ENCODE measurements around the gene DIS3L2.

DIS3L2 gene

DNA sequence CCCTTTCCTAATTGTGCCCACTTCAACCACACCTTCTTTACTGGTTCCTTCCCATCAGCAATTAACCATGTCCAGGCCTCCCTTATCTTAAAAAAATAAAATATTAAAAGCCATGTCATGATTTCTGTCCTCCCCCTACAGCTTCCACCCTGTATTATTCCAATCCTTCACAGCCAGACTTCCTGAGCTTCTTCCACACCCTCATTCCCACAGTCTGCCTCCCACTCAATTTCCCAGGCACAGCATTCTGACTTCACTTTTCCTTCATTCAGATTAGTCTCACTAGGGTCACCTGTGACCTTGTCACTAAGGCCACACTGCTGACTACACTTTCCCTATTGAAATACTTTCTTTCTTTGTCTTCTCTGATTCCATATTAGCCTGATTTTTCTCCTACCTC is 159.4 kb downstream of the DIS3L2 start:
- H3K9me3 ChIP-seq (ENCODE audit: severe bottlenecking) = no peaks in the 10 kb centered on the region
- no peaks in the 10 kb centered on the region for H3K27me3 ChIP-seq (ENCODE audit: insufficient read depth, poor library complexity, severe bottlenecking)
- H3K36me3 ChIP-seq (ENCODE audit: low read depth) = no peaks in the 10 kb centered on the region
- H3K4me1 ChIP-seq (ENCODE audit: insufficient read depth, poor library complexity, severe bottlenecking) = no peaks in the 10 kb centered on the region
- no peak overlapping the region for H3K27ac ChIP-seq (ENCODE audit: poor library complexity, severe bottlenecking)
- H3K4me3 ChIP-seq (ENCODE audit: severe bottlenecking) = no peak overlapping the region
- no peak for DNase-seq (ENCODE audit: low spot score)
- TF ChIP-seq, protein P1, sequence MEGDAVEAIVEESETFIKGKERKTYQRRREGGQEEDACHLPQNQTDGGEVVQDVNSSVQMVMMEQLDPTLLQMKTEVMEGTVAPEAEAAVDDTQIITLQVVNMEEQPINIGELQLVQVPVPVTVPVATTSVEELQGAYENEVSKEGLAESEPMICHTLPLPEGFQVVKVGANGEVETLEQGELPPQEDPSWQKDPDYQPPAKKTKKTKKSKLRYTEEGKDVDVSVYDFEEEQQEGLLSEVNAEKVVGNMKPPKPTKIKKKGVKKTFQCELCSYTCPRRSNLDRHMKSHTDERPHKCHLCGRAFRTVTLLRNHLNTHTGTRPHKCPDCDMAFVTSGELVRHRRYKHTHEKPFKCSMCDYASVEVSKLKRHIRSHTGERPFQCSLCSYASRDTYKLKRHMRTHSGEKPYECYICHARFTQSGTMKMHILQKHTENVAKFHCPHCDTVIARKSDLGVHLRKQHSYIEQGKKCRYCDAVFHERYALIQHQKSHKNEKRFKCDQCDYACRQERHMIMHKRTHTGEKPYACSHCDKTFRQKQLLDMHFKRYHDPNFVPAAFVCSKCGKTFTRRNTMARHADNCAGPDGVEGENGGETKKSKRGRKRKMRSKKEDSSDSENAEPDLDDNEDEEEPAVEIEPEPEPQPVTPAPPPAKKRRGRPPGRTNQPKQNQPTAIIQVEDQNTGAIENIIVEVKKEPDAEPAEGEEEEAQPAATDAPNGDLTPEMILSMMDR (IDR thresholded peaks at IDR 0.05; ENCODE audit: poor library complexity, severe bottlenecking) = no peak
- no peak for ATAC-seq (ENCODE audit: low read depth)

DNA sequence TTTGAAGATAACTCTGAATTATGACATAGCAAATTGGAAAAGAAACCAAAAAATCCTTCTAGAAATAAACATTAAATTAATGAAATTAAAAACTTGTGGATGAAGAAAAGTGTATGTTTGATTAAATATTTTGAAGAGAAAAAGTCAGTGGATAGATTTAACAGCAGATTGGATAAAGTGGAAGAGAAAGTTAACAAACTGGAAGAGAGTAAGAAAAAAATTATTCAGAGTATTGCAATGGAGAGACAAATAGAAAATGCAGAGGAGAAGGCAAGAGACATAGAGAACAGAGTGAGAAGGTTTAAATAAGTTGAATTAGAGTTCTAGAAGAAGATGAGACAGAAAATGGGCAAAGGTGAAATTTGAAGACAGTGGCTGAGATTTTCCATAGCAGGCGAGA is 162.8 kb downstream of the DIS3L2 start:
- H3K4me1 ChIP-seq (ENCODE audit: insufficient read depth, poor library complexity, severe bottlenecking) = no peaks in the 10 kb centered on the region
- ATAC-seq (ENCODE audit: low read depth) (no peak), DNase-seq (ENCODE audit: low spot score) (no peak)
- H3K36me3 ChIP-seq (ENCODE audit: low read depth) = no peaks in the 10 kb centered on the region
- no peak overlapping the region for H3K4me3 ChIP-seq (ENCODE audit: severe bottlenecking)
- TF ChIP-seq, protein P1 (IDR thresholded peaks at IDR 0.05; ENCODE audit: poor library complexity, severe bottlenecking) = no peak
- no peak overlapping the region for H3K27ac ChIP-seq (ENCODE audit: poor library complexity, severe bottlenecking)
- no peaks in the 10 kb centered on the region for H3K27me3 ChIP-seq (ENCODE audit: insufficient read depth, poor library complexity, severe bottlenecking)
- H3K9me3 ChIP-seq (ENCODE audit: severe bottlenecking) = no peaks in the 10 kb centered on the region

DNA sequence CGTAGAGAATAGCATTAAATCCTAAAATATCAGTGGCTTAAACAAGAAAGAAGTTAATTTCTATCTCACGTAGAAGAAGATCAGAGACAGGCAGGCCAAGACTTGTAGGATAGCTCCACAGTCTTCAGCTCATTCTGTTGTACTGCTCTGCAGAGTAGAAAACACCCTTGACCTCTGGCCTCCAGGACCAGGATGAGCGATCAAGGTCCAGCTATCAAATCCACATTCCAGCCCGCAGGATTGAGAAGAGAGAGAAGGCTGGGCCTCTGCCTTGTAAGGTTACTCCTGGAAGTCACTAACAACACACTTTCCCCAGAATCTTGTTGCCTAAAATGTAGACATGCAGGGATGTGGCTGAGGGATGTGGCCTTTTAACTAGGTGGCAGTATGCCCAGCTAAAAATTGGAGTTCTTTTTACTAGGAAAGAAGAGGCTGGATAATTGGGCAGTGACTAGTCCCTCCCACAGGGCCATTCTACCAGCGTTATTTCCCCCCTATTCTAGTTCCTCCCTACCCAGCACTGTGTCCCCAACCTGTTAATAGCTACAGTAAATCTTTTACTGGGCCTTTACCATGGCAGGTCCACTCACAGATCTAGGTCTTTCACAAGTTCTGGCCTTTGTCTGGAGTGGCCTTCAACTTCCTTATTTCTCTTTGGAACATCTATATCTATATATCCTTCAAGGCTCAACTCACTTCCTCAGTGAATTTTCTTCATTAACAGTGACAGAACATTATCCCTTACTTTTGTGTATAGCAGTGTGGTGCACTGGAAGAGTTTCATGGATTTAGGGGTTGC is 165.0 kb downstream of the DIS3L2 start:
- H3K9me3 ChIP-seq (ENCODE audit: severe bottlenecking) = no peaks in the 10 kb centered on the region
- DNase-seq (ENCODE audit: low spot score) (no peak), ATAC-seq (ENCODE audit: low read depth) (no peak)
- no peak overlapping the region for H3K4me3 ChIP-seq (ENCODE audit: severe bottlenecking)
- H3K4me1 ChIP-seq (ENCODE audit: insufficient read depth, poor library complexity, severe bottlenecking) = no peaks in the 10 kb centered on the region
- H3K27ac ChIP-seq (ENCODE audit: poor library complexity, severe bottlenecking) = no peak overlapping the region
- no peaks in the 10 kb centered on the region; the same call in 1 of the 2 replicates for H3K36me3 ChIP-seq (ENCODE audit: low read depth)
- TF ChIP-seq, protein P1 (IDR thresholded peaks at IDR 0.05; ENCODE audit: poor library complexity, severe bottlenecking) = no peak
- no peaks in the 10 kb centered on the region for H3K27me3 ChIP-seq (ENCODE audit: insufficient read depth, poor library complexity, severe bottlenecking)

DNA sequence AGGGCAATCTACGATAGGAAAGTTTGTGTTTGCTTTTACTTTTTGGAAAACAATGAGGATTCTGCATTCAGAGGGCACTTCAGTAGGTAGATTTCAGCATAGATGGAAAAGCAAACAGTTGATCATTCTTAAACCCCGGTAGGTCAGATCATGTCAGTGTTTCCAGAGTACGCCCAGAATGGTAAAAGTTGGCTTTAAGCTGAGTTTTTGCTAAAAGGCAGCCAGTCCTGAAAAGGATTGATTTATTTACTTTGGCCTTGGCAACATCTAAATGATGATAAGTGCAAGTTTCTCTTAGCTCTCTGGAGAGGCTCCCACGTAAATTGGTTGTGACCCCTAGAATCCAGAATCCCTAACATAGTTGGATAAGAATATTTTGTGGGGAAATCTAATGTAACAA is 168.0 kb downstream of the DIS3L2 start:
- DNase-seq (ENCODE audit: low spot score) (no peak), ATAC-seq (ENCODE audit: low read depth) (no peak)
- Histone ChIP-seq H3K4me3 (ENCODE audit: severe bottlenecking) (no peak overlapping the region), H3K4me1 (ENCODE audit: insufficient read depth, poor library complexity, severe bottlenecking) (no peaks in the 10 kb centered on the region), H3K27me3 (ENCODE audit: insufficient read depth, poor library complexity, severe bottlenecking) (no peaks in the 10 kb centered on the region), H3K36me3 (ENCODE audit: low read depth) (no peaks in the 10 kb centered on the region; the same call in 1 of the 2 replicates), H3K27ac (ENCODE audit: poor library complexity, severe bottlenecking) (no peak overlapping the region), H3K9me3 (ENCODE audit: severe bottlenecking) (no peaks in the 10 kb centered on the region)
- TF ChIP-seq, protein P1 (IDR thresholded peaks at IDR 0.05; ENCODE audit: poor library complexity, severe bottlenecking) = no peak

DNA sequence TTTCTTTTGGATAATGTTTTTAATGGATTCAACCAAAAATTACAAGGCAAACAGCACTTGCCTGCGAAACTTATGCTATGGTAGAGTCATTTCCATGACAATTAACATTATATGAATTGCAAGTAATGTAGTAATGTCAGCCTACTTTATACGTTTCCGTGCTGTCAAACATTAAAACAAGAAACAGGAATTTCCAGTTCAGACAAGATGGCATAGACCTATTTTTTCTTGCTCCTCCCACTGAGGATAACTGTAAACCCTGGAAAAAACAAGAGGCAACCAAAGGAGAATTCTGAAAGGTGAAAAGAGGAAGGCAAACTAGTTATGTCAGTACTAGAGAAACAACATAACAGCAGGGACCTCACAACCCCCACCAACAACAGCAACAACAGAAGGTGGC is 170.7 kb downstream of the DIS3L2 start:
- ATAC-seq (ENCODE audit: low read depth) (no peak), DNase-seq (ENCODE audit: low spot score) (no peak)
- H3K27ac ChIP-seq (ENCODE audit: poor library complexity, severe bottlenecking) = no peak overlapping the region
- H3K27me3 ChIP-seq (ENCODE audit: insufficient read depth, poor library complexity, severe bottlenecking) = no peaks in the 10 kb centered on the region
- H3K9me3 ChIP-seq (ENCODE audit: severe bottlenecking) = no peaks in the 10 kb centered on the region
- no peaks in the 10 kb centered on the region; the same call in 1 of the 2 replicates for H3K36me3 ChIP-seq (ENCODE audit: low read depth)
- TF ChIP-seq, protein P1 (IDR thresholded peaks at IDR 0.05; ENCODE audit: poor library complexity, severe bottlenecking) = no peak
- H3K4me3 ChIP-seq (ENCODE audit: severe bottlenecking) = no peak overlapping the region
- no peaks in the 10 kb centered on the region for H3K4me1 ChIP-seq (ENCODE audit: insufficient read depth, poor library complexity, severe bottlenecking)
